ENCODE data around the gene RNF207. TPM values are rescaled to one million over a fixed set of nuclear protein-coding genes. Genes with fewer than 3 reads are reported as not detected.

Gene RNF207
- total RNA-seq, result 16.9 and 32.1 TPM in 2 replicates

GRCh38 chr1:6205849-6206519, at the start of gene RNF207:
RNF207 (plus strand) TSS chr1:6206119; CDS start chr1:6206536, 417 bp downstream.
- no peak for DNase-seq (ENCODE audit: low read depth)

GRCh38 chr1:6157132-6157527, 48.8 kb upstream of the RNF207 start:
- no peak for TF ChIP-seq CTCF (conservative IDR thresholded peaks at IDR 0.05; ENCODE audit: low read depth, low read length)

More at GRCh38 chr1:6205849-6206519, at the start of gene RNF207:
- peak within 1 kb of the TSS; percentile 90 for H3K4me3 ChIP-seq (ENCODE audit: low read depth, low read length)
- no peak for TF ChIP-seq CTCF (conservative IDR thresholded peaks at IDR 0.05; ENCODE audit: low read depth, low read length)

GRCh38 chr1:6157528-6158174, 48.3 kb upstream of the RNF207 start:
- DNase-seq (ENCODE audit: low read depth), result peak; percentile 33
- TF ChIP-seq CTCF (conservative IDR thresholded peaks at IDR 0.05; ENCODE audit: low read depth, low read length), result no peak
- H3K4me3 ChIP-seq (ENCODE audit: low read depth, low read length), result no peak overlapping the region

More at GRCh38 chr1:6157132-6157527, 48.8 kb upstream of the RNF207 start:
- no peak for DNase-seq (ENCODE audit: low read depth)
- H3K4me3 ChIP-seq (ENCODE audit: low read depth, low read length), result no peak overlapping the region

GRCh38 chr1:6158181-6158580, 47.7 kb upstream of the RNF207 start:
- no peak for DNase-seq (ENCODE audit: low read depth)
- no peak overlapping the region for H3K4me3 ChIP-seq (ENCODE audit: low read depth, low read length)
- no peak for TF ChIP-seq CTCF (conservative IDR thresholded peaks at IDR 0.05; ENCODE audit: low read depth, low read length)

- no peak overlapping the region for H3K4me3 ChIP-seq (ENCODE audit: low read depth, low read length)
- no peak for DNase-seq (ENCODE audit: low read depth)
Observed at GRCh38 chr1:6162341-6162740, 43.6 kb upstream of the RNF207 start.

GRCh38 chr1:6162773-6163172, 43.1 kb upstream of the RNF207 start:
- no peak overlapping the region for H3K4me3 ChIP-seq (ENCODE audit: low read depth, low read length)
- TF ChIP-seq CTCF (conservative IDR thresholded peaks at IDR 0.05; ENCODE audit: low read depth, low read length), result no peak
- no peak for DNase-seq (ENCODE audit: low read depth)

More at GRCh38 chr1:6162341-6162740, 43.6 kb upstream of the RNF207 start:
- TF ChIP-seq CTCF (conservative IDR thresholded peaks at IDR 0.05; ENCODE audit: low read depth, low read length), result no peak
